SH-SY5Y (cell line): Measurements from ENCODE around the gene PHB1.

Experiments used
- GATA2 ChIP-seq: IDR thresholded peaks from 2 replicates; pipeline ENCODE4 v1.6.1; 2011; ENCODE audit warnings: mild to moderate bottlenecking, low read depth, low read length
- GATA3 ChIP-seq: IDR thresholded peaks from 2 replicates; pipeline ENCODE4 v1.6.1; 2011; ENCODE audit warnings: low read depth, mild to moderate bottlenecking, low read length, moderate library complexity

The PHB1 gene

DNA sequence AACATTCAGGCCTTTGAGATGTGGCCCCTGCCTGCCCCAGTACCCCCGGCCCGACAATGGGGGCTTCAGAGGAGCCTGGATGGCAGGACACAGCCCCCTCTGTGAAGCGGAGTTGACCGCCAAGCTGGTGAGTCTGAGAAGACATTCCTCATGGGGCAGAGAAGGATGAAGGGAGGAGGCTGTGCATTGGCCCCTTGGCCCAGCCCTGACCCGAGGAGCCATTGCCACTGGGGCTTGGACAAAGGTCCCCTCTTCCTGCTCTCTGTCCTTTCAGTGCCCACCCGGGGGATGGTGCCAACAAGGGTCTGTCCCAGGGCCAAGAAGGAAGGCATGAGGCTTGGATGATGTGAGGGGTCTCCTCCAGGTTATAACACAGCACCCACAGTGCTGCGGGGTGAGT lies 30.9 kb upstream of the PHB1 start:
- TF ChIP-seq GATA3 = no peak
- no peak for TF ChIP-seq GATA2

DNA sequence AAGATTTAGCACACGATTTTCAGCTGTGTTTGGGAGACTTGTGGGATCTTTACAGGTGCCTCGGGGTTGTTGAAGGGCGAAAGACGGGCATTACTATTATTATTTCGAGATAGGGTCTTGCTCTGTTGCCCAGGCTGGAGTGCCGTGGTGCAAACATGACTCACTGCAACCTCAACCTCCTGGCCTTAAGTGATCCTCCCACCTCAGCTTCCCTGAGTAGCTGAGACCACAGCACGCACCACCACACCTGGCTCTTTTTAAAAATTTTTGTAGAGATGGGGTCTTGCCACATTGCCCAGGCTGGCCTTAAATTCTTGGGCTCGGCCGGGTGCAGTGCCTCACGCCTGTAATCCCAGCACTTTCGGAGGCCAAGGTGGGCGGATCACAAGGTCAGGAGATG lies 29.7 kb upstream of the PHB1 start:
- TF ChIP-seq GATA3 = no peak
- no peak for TF ChIP-seq GATA2

DNA sequence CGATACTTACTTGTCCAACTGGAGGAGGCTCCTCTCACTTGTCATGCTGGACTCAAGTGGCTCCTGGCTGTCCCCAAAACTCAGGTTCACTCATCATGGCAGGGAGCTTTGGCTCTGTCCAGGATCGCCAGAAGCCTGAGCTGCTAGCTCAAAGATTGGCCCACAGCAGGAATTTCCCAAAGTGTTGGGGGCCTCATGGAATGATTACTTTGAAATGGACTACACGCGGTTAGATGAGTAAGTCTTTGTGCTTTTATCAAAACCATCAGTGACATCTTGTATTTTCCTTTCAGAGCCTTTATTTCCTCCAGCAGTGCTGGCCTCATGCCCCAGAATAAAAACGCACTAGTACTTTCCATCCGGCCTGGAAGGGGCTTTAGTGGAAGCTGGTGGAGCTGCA lies 29.2 kb upstream of the PHB1 start:
- TF ChIP-seq GATA3 (no peak), GATA2 (no peak)

DNA sequence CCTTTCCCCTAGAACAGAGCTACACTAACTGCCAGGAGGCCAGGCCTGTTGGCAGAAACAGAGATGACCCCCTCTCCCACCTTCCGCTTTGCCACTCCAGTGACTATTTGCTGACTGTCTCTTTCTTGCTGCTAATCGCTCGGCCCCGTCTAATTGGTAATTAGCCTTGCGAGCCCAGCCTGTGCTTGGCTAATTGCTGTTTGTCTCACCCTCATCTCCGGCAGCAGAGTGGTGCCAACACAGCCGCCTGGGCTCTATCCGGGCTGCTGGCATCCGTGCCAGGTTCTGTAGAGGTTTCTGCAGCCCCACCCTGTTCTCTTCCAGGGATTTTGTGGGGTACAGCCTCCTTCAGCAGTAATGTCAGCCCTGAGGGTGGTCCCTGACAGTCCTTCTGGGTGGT lies 27.4 kb upstream of the PHB1 start:
- TF ChIP-seq GATA3 (no peak), GATA2 (no peak)

DNA sequence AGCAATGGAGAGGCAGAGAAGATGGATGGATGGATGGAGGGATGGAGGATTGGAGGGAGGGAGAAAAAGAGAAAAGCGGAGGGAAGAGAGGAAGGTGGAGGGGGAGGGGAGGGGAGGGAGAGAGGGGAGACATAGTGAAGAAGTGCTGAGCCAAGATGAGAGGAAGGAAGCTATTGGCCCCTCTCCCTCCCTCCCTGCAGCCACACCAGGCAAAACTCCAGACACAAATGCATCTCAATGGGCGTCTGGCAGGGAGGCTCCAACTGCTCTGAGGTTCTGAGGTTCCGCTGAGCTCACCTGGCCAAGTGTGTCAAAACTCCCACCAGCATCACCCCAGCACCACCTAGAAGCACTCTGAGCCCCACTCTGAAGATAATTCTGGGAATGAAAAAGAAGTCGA lies 26.9 kb upstream of the PHB1 start:
- no peak for TF ChIP-seq GATA3
- TF ChIP-seq GATA2 = no peak

DNA sequence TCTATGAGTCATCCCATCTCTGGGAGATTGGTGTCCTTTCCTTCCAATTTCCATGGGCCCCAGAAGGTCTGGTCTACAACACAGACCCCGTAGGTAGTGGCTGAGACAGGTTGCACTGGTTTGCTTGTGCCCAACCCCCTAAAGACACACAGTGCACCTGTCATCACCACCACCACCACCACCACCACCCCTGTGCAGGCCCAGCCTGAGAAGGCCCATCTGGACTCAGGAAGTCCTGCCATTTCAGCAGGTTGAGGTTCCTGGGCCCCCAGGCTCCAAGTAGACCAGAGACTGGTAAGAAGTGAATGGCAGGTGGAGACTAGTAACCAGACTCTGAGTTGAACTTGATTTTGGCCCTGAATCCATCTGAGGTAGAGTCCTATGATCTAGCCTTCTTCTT lies 25.9 kb upstream of the PHB1 start:
- TF ChIP-seq GATA2 = no peak
- TF ChIP-seq GATA3 = no peak

DNA sequence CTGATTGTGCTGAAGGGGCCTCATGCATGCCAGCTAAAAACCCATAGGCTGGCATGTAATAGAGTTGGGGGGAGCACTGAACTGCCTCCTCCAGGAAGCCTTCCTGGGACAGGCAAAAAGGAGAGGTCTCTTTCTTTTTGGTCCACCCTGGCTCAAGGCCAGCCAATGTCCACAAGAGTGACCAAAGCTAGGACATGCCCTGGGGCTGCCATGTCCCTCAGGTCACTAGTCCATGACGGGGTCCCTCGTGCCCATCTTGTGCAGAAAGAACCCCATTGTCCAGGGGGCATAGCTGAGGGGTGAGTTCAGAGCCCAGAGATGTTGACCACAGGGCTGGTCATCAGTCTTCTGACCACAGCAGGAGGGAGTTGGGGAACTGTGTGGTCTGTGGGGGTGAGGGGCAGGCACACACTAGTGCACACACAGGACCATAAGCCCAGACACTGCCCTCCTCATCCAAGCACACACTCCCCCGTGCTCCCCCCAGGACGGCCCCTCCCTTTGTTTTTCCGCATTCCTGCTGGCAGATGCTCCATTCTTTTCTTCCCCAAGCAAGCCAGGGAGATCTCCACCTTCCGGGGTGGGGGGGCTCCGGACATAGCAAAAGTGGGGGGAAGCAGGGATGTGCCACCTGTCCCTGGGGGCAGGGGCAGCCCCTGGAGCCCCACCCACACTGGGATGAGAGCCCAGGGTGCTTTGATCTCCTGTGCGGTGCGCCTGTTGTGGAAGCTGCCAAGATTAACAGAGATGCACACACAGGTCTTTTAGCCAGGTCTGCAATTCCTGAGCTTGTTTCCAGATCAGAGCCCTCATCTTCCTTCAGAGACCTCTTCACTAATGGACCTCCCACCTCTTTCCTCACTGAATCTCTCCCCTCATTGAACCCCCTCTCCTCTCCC lies 25.2 kb upstream of the PHB1 start:
- TF ChIP-seq GATA3 = no peak

DNA sequence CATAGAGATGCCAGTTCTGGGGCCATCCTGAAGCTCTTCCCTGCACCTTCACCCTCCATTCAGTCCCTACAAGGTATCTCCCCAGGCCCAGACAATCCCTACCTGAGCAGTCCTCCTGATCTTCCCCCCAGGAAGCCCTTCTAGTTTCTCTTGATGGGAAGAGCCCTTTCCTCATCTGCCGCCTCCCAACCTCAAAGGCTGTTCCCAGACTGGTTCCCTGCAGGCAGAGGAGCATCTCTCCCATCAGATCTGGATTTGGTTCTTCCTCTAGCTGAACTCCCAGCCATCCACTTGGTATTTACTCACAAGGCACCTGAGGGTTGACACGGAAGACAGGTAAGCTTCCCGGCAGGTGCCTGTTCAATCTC lies 24.6 kb upstream of the PHB1 start:
- TF ChIP-seq GATA3 = no peak
- TF ChIP-seq GATA2 = no peak

DNA sequence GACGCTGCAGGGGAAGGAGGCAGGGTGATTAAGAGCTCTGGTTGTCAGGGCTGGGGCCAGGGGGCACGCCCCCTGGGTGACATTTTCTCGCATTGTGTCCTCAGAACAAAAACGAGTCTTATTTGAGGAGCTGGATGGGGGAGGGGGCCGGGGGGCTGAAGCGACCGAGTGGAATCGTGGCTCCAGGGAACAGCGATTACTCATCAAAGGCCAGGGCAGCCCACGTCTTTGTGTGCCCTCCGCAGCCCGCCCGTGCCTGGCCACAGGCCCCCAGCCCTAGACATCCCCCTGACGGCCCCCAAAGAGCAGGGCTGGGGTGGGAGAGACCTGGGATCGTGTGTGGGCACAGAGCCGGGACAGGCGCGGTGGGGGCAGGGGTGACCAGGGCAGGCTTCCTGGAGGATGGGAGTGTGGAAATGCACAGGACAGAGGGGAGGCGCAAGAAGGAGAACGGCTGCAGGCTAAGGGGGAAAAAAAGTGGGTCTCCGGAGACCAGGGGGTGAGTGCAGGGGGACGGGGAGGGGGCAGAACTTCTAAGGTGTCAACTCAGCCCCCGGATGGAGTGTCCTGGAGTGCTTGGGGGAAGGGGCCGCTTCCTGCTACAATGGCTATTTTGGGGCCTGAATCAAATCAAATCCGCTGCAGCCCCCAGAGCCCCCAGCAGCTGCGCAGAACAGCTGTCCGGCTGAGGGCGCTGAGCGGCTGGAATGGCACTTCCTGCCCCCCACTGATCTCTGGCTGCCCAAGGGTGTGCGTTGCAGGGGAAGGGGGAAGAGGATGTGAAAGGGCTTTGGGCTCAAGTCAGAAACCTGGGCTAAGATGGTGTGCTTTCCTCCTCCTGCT lies 24.0 kb upstream of the PHB1 start:
- no peak for TF ChIP-seq GATA3
- no peak for TF ChIP-seq GATA2

DNA sequence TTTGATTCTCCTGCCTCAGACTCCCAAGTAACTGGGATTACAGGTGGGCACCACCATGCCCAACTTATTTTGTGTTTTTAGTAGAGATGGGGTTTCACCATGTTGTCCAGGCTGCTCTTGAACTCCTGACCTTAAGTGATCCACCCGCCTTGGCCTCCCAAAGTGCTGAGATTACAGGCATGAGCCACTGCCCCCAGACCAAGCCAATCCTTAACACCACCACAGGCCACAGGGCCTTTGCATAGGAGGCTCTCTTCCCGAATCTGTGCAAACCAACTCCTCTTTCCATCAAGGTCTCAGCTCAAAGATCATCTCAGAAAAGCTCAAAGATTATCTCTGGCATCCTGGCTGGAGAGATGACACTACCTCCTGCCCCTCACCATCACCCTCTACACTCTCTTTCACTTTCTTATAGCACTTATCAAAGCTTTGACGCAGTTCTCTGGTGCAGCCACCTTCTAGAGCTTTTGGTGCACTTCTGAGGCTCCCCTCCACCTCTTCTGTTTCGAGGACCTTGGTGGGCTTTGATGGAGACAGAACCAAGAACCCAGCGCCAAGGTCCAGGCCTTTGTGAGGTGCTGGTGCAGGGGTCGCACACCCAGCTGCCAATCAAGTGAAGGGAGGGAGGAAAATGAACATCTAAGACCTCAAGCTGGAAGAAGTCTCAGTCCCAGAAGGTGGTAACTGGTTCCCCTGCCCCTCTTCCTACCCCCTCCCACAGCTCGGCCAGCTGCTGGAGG lies 23.2 kb upstream of the PHB1 start:
- no peak for TF ChIP-seq GATA2
- no peak for TF ChIP-seq GATA3

DNA sequence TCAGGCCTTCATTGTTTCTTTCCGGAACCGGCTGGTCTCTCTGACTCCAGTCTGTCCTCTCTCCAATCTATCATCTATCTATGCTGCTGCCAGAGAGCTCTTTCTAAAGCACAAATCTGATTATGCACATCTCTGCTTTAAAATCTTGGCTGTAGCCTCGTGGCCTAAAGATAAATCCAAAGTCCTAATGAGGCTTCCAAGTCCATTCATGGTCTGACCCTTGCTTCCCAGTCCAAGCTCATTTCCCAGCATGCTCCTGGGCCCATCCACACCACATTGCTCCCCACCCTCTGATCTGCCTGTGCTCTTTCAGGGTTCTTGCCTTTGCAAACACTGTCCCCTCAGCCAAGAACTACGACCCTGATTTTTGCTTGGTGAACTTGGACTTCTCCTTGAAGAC lies 21.5 kb upstream of the PHB1 start:
- TF ChIP-seq GATA2 (peak; percentile 48; the same call in 1 of the 2 replicates), GATA3 (no peak)

DNA sequence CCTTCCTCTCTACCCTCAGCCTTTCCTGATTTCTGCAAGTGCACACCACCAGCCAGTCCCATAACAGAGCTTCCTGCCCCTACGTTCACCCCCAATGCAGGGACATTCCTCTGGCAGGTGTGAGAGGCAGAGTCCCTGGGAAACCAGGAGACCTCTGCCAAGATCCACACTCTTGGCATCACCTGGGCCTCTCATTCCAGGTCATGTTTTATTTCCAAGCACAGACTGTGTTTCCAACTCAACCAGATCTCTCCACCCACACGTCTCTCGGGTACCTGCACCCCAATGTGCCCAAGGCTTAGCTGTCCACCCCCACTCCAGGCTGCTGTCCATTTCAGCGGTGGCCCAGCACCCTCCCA lies 21.0 kb upstream of the PHB1 start:
- TF ChIP-seq GATA3 (no peak), GATA2 (no peak)

DNA sequence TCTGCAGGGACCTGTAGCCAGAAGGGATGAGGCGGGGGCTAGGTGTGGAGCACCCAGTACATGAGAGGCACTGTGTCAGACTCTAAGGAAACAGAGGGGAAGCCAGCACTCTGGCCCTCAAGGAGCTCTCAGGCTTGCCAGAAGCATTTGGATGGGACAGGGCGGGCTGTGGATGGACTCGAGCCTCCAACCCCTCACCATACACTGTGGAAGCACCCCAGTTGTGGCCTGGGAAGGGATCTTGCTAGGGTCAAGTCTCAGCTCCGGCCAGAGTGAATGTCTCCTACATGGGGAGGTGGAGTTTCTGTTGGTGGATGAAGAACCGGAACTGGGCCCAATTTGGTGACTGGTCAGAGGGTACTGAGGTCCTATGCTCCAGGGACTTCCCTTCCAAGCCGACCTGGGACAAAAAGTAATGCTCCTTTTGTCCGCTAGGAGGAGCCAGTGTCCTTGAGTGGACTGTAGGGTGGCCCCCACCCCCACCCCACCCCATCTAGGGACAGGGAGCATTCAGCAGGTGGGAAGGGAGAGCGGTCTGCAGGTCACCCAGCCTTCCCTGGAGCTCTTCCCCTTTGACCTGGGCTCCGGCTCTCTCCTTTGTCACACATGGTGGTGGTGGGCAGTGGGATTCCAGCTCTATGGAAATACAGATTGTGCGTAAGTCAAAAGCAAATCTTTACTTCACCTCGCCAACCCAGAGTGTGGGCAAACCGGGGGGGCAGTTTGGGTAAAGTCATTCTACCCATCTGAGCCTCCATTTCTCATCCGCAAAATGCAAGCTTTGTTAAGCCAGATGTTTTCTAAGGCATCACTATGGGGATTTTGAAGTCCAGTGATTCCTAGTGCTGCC lies 20.4 kb upstream of the PHB1 start:
- no peak for TF ChIP-seq GATA3
- no peak for TF ChIP-seq GATA2
